Skin epidermis (tissue), 12 donors: ENCODE results near the gene URM1.

Experiments
- H3K27ac ChIP-seq, 21 experiments: fragments of 200-600 bp; sonication (generic) in 11 of 21; one replicate each; pipeline ENCODE4 v1.5.0; 2020; ENCODE audit warnings: mild to moderate bottlenecking in 3 of 21, inconsistent platforms in 2 of 21, moderate library complexity in 2 of 21
- H3K4me3 ChIP-seq, 7 experiments: fragments of 200-600 bp; sonication (generic) in 2 of 7; one replicate each; pipeline ENCODE4 v1.5.0; 2020; ENCODE audit warnings: inconsistent platforms in 2 of 7, mild to moderate bottlenecking in 2 of 7, moderate library complexity in 1 of 7

Gene URM1

DNA sequence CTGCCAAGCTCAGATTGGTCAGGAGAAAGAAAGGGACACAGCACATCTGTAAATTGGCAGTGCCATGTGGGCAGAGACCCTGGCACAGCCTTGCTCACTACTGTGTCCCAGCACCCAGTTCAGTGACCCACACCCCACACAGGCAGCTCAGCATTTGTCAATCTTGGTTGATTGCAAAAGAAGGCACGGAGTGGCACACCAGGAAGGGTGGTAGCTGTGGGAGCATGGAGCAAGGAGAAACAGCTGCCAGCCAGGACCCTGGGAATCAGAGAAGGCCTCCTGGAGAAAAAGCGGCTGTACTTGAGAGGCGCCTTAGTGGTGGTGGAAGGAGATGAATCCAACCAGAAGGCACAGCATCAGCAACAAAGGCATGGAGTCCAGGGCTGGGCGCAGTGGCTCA lies 27.3 kb upstream of the URM1 start:
- H3K27ac ChIP-seq: no peak overlapping the region
- H3K4me3 ChIP-seq: no peak overlapping the region

DNA sequence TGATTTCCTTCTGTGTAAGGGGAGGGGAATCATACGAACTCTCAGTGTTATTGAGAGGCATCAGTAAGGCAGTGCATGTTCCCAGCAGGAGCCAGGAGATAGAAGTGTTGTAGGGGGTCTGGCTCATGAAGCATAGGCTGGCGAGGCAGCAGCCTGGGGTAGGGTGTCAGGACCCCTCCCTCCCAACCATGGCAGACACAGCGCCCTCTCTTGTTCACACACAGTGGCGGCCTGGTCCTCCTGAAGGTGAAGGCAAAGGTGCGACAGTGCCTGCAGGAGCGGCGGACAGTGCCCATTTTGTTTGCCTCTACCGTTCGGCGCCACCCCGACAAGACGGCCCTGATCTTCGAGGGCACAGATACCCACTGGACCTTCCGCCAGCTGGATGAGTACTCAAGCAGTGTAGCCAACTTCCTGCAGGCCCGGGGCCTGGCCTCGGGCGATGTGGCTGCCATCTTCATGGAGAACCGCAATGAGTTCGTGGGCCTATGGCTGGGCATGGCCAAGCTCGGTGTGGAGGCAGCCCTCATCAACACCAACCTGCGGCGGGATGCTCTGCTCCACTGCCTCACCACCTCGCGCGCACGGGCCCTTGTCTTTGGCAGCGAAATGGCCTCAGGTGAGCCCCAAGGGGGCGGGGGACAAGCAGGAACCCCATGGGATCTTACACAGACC lies 26.1 kb upstream of the URM1 start:
- H3K27ac ChIP-seq: no peak overlapping the region

DNA sequence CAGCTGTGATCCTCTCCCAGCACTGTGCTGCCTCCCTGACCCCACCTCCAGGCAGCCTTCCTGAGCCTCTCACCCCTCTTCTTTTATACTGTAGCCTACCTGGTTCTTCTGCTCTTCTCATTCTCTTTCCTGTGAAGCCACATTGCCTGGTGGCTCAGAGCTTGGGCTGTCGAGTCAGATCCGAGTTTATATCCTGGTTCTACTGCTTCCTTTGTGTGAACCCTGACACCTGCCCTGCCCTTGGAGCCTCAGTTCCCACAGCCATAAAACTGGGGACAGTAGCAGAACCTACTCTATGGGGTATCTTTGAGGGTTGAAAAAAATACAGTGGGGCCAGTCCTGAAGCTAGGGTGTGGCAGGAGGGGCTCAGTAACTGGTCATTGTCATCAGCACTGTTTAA lies 22.0 kb upstream of the URM1 start:
- Histone ChIP-seq H3K4me3 (no peak overlapping the region), H3K27ac (no peak overlapping the region)

More for the DNA sequence above, 26.1 kb upstream of the URM1 start:
- no peak overlapping the region for H3K4me3 ChIP-seq

DNA sequence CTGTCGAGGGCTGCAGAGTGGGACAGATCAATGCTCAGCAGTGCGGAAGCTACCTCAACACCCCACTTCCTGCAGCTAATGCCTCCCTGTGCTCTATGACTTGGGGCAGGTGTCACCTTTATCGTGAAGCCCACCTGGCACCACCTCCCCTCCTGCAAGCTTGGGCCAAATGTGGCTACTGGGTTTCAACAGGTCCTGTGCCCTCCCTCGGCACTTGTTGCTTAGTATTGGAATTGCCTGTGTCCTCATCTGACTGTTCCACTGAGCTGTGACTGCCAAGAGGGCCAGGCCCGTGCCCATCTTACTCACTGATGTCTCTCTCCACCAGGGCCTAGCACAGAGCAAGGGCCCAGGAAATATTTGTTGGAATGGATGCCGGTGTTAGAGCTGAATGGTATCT lies 21.4 kb upstream of the URM1 start:
- no peak overlapping the region for H3K4me3 ChIP-seq

DNA sequence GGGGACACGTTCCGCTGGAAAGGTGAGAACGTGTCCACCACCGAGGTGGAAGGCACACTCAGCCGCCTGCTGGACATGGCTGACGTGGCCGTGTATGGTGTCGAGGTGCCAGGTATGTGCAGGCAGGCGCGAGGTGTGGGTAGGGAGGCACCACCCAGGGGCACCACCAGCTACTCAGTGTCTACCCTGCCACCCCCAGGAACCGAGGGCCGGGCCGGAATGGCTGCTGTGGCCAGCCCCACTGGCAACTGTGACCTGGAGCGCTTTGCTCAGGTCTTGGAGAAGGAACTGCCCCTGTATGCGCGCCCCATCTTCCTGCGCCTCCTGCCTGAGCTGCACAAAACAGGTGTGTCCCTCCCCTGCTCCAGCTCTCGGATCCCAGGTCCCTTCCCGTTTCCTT lies 15.7 kb upstream of the URM1 start:
- Histone ChIP-seq H3K27ac (no peak overlapping the region), H3K4me3 (no peak overlapping the region)

More for the DNA sequence above, 21.4 kb upstream of the URM1 start:
- no peak overlapping the region for H3K27ac ChIP-seq

DNA sequence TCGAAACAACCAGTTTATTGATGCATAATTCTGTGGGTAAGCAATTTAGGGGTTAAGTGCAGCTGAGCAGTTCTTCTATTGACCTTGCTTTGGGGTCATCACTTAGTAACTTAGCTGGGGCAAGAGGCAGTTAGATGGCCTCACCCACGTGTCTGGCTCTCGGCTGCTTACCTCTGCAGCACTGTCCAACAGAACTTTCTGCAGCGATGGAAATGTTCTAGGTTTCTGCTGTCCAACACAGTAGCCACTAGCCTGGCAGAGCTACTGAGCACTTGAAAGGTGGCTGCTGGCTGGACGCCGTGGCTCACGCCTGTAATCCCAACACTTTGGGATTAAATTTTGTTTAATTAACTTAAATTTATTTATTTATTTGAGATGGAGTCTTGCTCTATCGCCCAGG lies 13.1 kb upstream of the URM1 start:
- Histone ChIP-seq H3K27ac (no peak overlapping the region), H3K4me3 (no peak overlapping the region)

DNA sequence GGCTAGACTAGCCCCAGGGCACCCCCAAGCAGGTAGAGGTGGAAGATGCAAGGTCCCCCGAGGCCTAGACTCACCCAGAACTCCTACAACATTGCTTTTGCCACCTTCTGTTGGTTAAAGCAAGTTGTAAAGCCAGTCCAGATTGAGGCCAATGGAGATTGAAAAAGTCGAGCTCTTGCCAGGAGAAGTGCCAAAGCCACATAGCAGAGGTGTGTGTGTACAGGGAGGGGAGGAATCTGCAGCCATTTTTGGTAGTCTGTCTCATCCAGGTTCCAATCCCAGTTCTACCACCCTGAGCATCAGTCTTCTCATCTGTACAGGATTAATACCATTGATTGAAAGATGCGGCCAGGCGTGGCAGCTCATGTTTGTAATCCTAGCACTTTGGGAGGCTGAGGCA lies 12.3 kb upstream of the URM1 start:
- Histone ChIP-seq H3K4me3 (no peak overlapping the region), H3K27ac (no peak overlapping the region)

DNA sequence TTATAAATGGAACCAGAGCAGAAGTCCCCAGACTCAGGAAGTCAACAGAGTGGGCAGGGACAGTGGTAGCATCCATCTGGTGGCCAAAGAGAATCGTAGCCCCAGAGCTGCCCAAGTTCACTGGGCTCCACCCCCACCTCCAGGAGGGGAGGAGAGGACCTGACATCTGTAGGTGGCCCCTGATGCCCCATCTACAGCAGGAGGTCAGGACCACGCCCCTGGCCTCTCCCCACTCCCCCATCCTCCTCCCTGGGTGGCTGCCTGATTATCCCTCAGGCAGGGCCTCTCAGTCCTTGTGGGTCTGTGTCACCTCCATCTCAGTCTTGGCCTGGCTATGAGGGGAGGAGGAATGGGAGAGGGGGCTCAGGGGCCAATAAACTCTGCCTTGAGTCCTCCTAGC lies 10.3 kb upstream of the URM1 start:
- Histone ChIP-seq H3K4me3 (no peak overlapping the region), H3K27ac (peak overlapping the region in 6 of 21 experiments; percentile 8 to 69 (median 46))

DNA sequence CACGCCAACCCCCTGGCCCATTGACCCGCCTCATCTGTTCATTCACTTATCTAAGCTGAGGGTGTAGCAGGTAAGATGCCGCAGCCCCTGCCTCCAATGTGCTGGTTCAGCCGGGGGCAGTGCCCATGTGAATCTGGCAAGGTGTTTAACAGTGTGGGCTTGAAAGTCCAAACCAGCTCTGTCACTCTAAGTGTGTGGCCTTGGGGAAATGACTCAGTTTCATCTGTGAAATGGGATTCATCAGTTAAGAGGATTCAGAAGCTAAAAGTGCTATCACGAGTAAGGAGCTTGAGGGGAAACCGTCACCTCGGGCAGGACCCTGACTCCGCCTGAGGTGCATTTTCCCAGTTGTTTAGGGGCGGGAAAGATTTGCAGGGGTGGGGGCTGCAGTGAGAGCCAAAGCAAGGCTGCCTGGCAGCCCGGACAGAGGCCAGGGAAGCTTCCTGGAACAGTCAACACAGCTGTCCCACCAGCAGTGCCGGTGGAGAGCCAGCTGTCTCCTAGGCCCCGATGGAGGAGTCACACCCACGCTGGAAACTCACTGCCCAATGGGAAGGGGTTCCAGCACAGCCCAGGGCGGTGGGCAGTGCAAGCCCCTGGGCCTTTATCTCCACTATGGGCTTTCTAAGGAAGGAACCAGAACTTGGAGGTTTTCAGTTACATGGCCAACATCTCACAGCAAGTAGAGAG lies 9.7 kb upstream of the URM1 start:
- H3K4me3 ChIP-seq: peak overlapping the region in 5 of 7 experiments; percentile 6 to 36 (median 17)

DNA sequence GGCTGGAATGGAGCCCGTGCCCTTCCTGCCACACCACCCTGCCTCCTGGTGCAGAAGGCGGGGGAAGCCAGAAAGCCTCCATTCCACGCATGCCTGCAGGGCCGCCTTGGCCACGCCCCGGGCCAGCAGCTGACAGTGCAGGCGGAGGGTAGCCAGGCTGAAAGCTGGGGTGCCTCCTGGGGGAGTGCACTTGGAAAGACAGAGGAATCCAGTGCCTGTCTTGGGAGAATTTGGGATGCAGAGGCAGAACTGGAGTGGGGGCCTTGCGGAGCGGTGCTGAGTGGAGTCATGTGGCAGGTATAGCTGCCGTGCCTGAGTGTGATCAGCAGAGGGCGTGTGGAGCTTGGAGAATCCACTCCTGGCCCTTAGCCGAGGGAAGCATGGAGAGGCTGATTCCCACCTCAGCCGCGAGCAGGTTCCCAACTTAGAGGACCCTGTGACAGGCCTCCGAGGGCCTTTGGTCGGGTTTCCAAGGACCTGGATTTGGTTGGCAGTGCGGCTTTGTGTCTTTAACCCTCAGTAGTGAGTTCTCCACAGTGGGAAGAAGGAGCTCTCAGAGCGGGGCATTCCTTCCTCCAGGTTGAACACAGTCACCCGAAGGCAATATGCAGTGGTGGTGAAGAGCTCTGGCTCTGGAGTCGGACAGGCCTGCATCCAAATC lies 9.1 kb upstream of the URM1 start:
- H3K4me3 ChIP-seq: peak overlapping the region in 6 of 7 experiments; percentile 6 to 36 (median 22)

More for the DNA sequence above, 9.7 kb upstream of the URM1 start:
- peak overlapping the region in 16 of 21 experiments; percentile 13 to 75 (median 57) for H3K27ac ChIP-seq

DNA sequence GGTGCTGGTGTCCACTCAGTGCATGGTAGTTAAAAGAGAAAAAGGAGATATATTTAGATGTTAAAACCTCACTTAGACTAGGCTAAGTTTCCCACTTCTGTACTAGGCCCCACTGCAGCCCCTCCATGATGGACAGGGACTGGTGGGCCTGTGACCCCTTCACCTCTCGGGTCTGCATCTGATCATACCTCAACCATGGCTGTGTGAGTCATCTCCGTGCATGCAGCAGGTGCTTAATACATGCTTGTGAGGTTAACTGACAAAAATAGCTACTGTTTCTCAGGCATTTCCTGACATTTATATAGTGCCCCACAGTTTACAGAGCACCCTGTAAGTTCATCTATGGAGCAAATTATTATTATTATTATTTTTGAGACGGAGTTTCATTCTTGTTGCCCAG lies 8.4 kb upstream of the URM1 start:
- Histone ChIP-seq H3K4me3 (no peak overlapping the region), H3K27ac (peak overlapping the region in 2 of 21 experiments; percentile 39 to 44)

More for the DNA sequence above, 9.1 kb upstream of the URM1 start:
- H3K27ac ChIP-seq: peak overlapping the region in 19 of 21 experiments; percentile 13 to 75 (median 52)

DNA sequence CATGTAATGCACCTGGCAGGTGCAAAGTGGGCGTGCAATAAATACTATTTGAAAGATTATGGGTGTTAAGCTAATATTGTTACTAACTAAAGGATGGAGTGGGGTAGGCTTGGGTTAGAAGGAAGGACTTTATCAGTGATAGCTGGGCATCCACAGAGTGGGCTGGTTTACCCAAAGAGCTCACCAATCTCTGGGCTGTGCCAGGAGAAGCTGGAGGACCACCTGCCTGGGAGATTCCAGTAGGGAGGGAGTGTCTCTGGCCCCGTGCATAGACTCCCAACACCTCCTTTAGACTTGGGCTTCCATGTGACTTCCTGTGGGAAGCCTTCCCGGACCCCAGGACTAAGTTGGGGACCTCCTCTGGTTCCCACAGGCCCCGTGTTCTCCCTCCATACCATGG lies 5.6 kb upstream of the URM1 start:
- peak overlapping the region in 2 of 7 experiments; percentile 26 to 44 for H3K4me3 ChIP-seq
- H3K27ac ChIP-seq: peak overlapping the region in 8 of 21 experiments; percentile 8 to 81 (median 68)

DNA sequence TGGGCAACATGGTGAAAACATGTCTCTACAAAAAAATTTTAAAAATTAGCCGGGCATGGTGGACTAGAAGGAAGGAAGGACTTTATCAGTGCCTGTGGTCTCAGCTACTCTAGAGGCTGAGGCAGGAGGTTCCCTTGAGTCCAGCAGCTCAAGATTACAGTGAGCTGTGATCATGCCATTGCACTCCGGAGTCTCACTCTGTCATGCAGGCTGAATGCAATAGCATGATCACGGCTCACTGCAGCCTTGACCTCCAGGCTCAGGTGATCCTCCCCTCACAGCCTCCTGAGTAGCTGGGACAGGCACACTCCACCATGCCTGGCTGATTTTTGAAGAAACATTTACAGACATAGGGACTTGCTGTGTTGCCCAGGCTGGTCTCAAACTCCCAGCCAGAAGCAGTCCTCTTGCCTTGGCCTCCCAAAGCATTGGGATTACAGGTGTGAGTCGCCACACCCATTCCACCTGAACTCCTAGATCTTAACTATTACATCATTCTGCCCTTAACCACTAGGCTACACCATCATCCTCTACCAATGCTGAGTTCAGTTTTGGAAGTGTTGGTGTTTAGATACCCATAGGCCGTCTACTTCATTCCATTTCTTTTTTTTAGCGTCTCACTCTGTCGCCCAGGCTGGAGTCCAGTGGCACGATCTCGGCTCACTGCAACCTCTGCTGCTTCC lies 2.0 kb upstream of the URM1 start:
- Histone ChIP-seq H3K27ac (peak overlapping the region in 2 of 21 experiments; percentile 97), H3K4me3 (no peak overlapping the region)

DNA sequence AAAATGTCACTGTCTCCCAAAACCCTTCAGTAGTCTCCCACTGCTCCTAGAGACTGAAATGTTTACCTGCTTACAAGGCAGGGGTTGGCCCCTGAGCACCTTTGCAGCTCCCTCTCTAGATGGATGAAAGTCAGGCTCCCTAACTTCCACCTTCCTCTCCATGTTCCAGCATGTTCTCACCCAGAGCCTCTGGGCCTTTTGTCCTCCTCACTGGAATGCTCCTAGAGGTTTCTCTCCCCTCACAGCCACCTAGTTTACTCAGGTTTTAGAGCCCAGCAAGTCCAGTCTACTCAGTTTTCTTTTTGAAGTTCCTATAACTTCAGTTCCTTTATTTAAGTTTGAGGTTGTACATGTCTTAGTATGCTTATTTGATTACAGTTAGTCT lies 815 bp upstream of the URM1 start:
- peak overlapping the region; percentile 53 to 86 (median 76) for H3K4me3 ChIP-seq
- peak overlapping the region; percentile 65 to 98 (median 93) for H3K27ac ChIP-seq

DNA sequence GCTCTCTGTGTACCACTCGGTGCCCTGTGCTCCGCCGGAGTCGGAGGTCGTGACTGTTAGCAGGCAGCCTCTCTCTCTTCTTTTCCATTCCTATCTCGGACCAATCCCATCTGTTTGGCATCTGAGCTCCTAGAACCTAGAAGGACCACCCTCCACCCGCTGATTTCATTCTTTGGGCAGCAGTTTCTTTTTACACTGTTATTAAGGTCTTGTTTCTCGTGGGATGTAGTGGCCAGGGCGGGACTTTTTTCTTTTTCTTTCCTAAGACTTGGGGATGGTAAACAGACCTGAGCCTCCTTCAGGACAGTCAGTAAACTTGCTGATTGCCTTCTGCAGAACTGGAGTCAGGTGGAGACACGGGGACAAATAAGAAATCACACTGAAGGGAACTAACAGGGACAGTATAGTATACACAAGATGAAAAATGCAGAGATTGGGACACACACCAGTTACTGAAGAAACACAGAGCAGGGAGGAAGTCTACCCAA lies 500 bp downstream of the URM1 start:
- H3K27ac ChIP-seq: peak overlapping the region; percentile 69 to 98 (median 93)
- peak overlapping the region; percentile 53 to 86 (median 76) for H3K4me3 ChIP-seq

DNA sequence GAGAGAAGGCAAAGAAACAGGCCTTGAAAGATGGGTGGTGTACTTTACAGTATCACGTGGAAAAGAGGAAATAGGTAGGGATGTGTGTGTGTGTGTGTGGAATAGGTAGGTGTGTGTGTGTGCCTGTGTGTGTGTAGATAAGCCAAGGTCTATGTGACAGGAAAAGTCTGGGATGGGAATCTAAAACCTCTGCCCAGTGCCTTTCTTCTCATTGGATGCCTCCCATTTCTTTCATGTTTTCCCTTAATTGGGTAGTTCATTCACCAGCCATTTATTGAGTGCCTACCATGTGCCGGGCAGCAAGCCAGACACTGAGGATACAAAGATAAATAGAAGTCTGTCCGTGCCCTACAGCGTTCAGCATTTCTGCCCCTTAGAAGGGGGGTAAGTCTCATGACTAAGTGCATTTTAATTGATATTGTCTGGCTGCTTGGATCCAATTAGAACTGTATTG lies 1.0 kb downstream of the URM1 start:
- H3K4me3 ChIP-seq: peak overlapping the region in 6 of 7 experiments; percentile 64 to 86 (median 76)
- H3K27ac ChIP-seq: peak overlapping the region in 19 of 21 experiments; percentile 78 to 98 (median 93)

DNA sequence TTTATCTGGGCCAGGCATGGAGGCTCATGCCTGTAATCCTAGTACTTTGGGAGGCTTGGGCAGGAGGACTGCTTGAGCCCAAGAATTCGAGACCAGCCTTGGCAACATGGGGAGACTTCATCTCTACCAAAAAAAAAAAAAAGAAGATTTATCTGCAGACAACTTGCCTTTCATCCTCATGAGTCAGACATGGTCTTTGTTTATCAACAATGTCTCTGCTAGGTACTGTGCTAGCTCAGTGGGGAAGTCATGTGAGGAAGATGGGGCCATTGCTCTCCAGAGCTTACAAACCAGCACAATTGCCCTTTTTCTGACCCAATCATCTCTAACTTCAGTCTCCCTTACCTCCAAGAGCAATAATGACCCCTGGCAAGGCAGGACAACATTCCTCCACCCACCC lies 1.6 kb downstream of the URM1 start:
- H3K4me3 ChIP-seq: no peak overlapping the region
- peak overlapping the region in 12 of 21 experiments; percentile 7 to 95 (median 74) for H3K27ac ChIP-seq

DNA sequence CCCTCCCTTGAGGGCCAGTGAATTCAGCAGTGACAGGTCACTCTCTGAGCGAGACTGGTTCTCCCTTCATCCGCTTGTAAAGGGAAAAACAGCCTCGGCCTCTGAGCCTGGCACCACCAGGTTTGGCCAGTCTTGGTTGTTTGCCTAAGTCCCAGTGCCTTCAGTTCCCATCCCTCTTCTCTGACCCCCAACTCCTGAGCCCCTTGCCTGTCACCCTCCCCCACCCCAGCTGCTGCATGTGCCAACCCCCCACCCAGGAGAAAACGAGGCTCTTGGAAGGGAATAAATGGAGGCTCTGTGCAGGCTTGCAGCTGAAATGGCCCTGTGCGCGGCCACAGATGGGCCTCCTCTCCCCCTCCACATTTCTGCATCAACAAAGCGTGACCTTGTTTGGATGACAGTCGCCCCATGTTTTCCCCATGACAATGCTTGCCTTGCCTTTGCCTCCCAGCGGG lies 3.1 kb downstream of the URM1 start:
- Histone ChIP-seq H3K4me3 (no peak overlapping the region), H3K27ac (no peak overlapping the region)

DNA sequence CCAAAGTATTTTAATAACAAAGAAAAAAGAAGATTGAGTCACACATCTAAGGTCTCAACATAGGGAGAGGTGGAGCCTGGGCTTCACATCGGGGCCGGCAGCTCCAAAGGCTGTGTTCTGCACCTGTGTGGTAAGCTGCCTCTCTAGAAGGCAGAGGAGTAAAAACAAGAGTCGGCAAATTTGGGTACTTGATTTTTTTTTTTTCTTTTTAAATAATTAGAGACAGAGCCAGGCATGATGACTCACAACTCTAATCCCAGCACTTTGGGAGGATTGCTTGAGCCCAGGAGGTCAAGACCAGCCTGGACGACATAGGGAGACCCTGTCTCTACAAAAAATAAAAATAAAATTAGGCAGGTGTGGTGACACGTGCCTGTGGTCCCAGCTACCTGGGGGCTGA lies 4.7 kb downstream of the URM1 start:
- Histone ChIP-seq H3K4me3 (no peak overlapping the region), H3K27ac (no peak overlapping the region)

DNA sequence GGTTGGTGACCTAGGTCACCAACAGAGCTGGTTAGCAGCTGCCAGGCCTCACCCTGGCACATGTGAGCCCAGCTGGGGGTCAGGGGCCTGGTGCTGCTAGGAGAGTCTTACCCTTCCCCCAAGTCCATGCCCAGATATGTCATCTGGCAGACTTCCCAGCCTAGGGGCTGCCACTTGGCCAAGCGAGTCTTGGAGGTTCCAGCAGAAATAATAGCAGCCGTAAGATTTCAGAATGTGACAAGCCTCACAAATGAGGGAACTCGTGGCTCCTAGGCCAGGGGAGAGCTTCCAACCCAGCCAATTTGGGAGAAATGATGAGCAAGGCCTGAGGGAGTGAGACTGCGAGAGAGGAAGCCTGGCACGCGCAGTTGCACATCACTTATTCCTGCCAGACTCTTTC lies 11.1 kb downstream of the URM1 start:
- H3K27ac ChIP-seq: no peak overlapping the region

More for the DNA sequence above, 11.1 kb downstream of the URM1 start:
- H3K4me3 ChIP-seq: no peak overlapping the region
